H1 (cell line): ENCODE data around the gene DOCK1. TPM values are rescaled to one million over a fixed set of nuclear protein-coding genes. Genes with fewer than 3 reads are reported as not detected.

Experiments
- CTCF ChIA-PET: fragments of 300-600 bp; sonication (Branson Sonifier 250); formaldehyde crosslinking; loops from one replicate; lab custom pipeline; 2021; ENCODE audit not compliant: partially characterized antibody; lab: Charles Lee
- POLR2A ChIA-PET: fragments of 300-600 bp; sonication (Branson Sonifier 250); formaldehyde crosslinking; loops from one replicate; lab custom pipeline; 2021; ENCODE audit warnings: inconsistent platforms; ENCODE audit not compliant: partially characterized antibody; lab: Charles Lee
- DNase-seq, 2 experiments: peaks; one replicate each; pipeline versions ENCODE4 v3.0.0 to v3.0.0-alpha.2; 2010 to 2022; ENCODE audit warnings: low spot score in 2 of 2, low read depth in 1 of 2, mixed read lengths in 1 of 2
- FAIRE-seq: peaks from 2 replicates; lab custom pipeline; 2011; peaks lifted over from hg19 to GRCh38; lab: Jason Lieb, UNC
- H2AFZ ChIP-seq: 2 replicates; pipeline ENCODE4 v1.8.1; 2012; ENCODE audit warnings: low read length, inconsistent platforms
- H2AK5ac ChIP-seq: 2 replicates; pipeline ENCODE4 v1.6.1; 2013; ENCODE audit warnings: low read depth, low read length
- H2BK120ac ChIP-seq: replicated peaks from 2 replicates; pipeline ENCODE3; 2013; ENCODE audit warnings: low read depth, low read length, inconsistent platforms
- H2BK12ac ChIP-seq: 2 replicates; pipeline ENCODE4 v1.6.1; 2013; ENCODE audit warnings: low read depth, low read length
- H2BK15ac ChIP-seq: 2 replicates; pipeline ENCODE4 v1.6.1; 2013; ENCODE audit warnings: low read length
- H2BK20ac ChIP-seq: 2 replicates; pipeline ENCODE4 v1.6.1; 2013; ENCODE audit warnings: low read length
- H2BK5ac ChIP-seq: 2 replicates; pipeline ENCODE4 v1.6.1; 2013; ENCODE audit warnings: low read depth, low read length
- H3K14ac ChIP-seq: 2 replicates; pipeline ENCODE4 v1.6.1; 2013; ENCODE audit warnings: inconsistent platforms; ENCODE audit not compliant: insufficient read length
- H3K18ac ChIP-seq: 2 replicates; pipeline ENCODE4 v1.6.1; 2013; ENCODE audit warnings: low read length; ENCODE audit errors: extremely low read depth
- H3K23ac ChIP-seq: 2 replicates; pipeline ENCODE4 v1.6.1; 2013; ENCODE audit warnings: inconsistent platforms; ENCODE audit not compliant: insufficient read length
- H3K23me2 ChIP-seq: 2 replicates; pipeline ENCODE4 v1.6.1; 2013; ENCODE audit warnings: low read depth, low read length
- H3K27ac ChIP-seq: 2 replicates; pipeline ENCODE4 v1.6.1; 2011; ENCODE audit warnings: low read depth, low read length, inconsistent platforms
- H3K27me3 ChIP-seq, 4 experiments: replicated peaks in 1 of 4; 1 replicate in 1 of 4; 2 replicates in 3 of 4; pipeline versions ENCODE4 v1.6.1 to v1.8.1; 2011 to 2013; ENCODE audit warnings: low read length in 3 of 4, mild to moderate bottlenecking in 3 of 4, inconsistent platforms in 2 of 4, mixed read lengths in 2 of 4, moderate library complexity in 1 of 4; ENCODE audit not compliant: control insufficient read depth in 3 of 4, insufficient read depth in 3 of 4; ENCODE audit errors: extremely low read depth in 1 of 4
- H3K36me3 ChIP-seq, 4 experiments: 2 replicates each; pipeline versions ENCODE4 v1.6.1 to v1.8.1; 2011 to 2013; ENCODE audit warnings: mild to moderate bottlenecking in 4 of 4, low read length in 3 of 4, moderate library complexity in 2 of 4, control low read depth in 1 of 4, inconsistent platforms in 1 of 4; ENCODE audit not compliant: insufficient read depth in 4 of 4, control insufficient read depth in 2 of 4
- H3K4ac ChIP-seq: replicated peaks from 2 replicates; pipeline ENCODE3; 2013; ENCODE audit warnings: low read length, low read depth, mixed read lengths, inconsistent platforms; ENCODE audit not compliant: insufficient read length
- H3K4me1 ChIP-seq, 4 experiments: replicated peaks in 1 of 4; 1 replicate in 1 of 4; 2 replicates in 3 of 4; pipeline versions ENCODE4 v1.6.1 to v1.8.1; 2011 to 2013; ENCODE audit warnings: low read length in 3 of 4, inconsistent platforms in 2 of 4, mixed read lengths in 1 of 4; ENCODE audit not compliant: insufficient read depth in 4 of 4, control insufficient read depth in 3 of 4
- H3K4me2 ChIP-seq, 2 experiments: 2 replicates each; pipeline versions ENCODE4 v1.6.1 to v1.8.1; 2011 to 2013; ENCODE audit warnings: low read depth in 2 of 2, low read length in 2 of 2, control low read depth in 1 of 2, inconsistent platforms in 1 of 2, mild to moderate bottlenecking in 1 of 2; ENCODE audit not compliant: insufficient read depth in 1 of 2
- H3K4me3 ChIP-seq, 4 experiments: fragments of 200-600, 300-600 bp in 1 of 4; sonication (generic), shearing (Covaris generic), sonication (Bioruptor Twin) in 1 of 4; 2 replicates each; pipeline versions ENCODE4 v1.5.1 to v1.8.1; 2011 to 2016; ENCODE audit warnings: low read length in 4 of 4, low read depth in 3 of 4, control low read depth in 2 of 4, inconsistent platforms in 2 of 4, mild to moderate bottlenecking in 2 of 4, mixed read lengths in 1 of 4, moderate library complexity in 1 of 4; ENCODE audit not compliant: insufficient read depth in 2 of 4; ENCODE audit errors: extremely low read depth in 1 of 4
- H3K56ac ChIP-seq: replicated peaks from 2 replicates; pipeline ENCODE3; 2013; ENCODE audit warnings: low read depth, mild to moderate bottlenecking, mixed read lengths, low read length, inconsistent platforms; ENCODE audit not compliant: insufficient read length
- H3K79me1 ChIP-seq: 2 replicates; pipeline ENCODE4 v1.6.1; 2013; ENCODE audit warnings: low read depth, low read length, control low read depth
- H3K79me2 ChIP-seq, 2 experiments: 2 replicates each; pipeline versions ENCODE4 v1.6.1 to v1.8.1; 2012 to 2013; ENCODE audit warnings: low read length in 2 of 2, mild to moderate bottlenecking in 2 of 2, inconsistent platforms in 1 of 2; ENCODE audit not compliant: insufficient read depth in 2 of 2, control insufficient read depth in 1 of 2
- H3K9ac ChIP-seq, 4 experiments: replicated peaks in 1 of 4; 1 replicate in 1 of 4; 2 replicates in 3 of 4; pipeline versions ENCODE4 v1.6.1 to v1.8.1; 2011 to 2013; ENCODE audit warnings: low read depth in 3 of 4, low read length in 3 of 4, control low read depth in 2 of 4, mild to moderate bottlenecking in 2 of 4, moderate library complexity in 2 of 4, inconsistent platforms in 1 of 4; ENCODE audit errors: extremely low read depth in 1 of 4
- H3K9me3 ChIP-seq, 2 experiments: 2 replicates each; pipeline versions ENCODE4 v1.6.1 to v1.8.1; 2012 to 2013; ENCODE audit warnings: mild to moderate bottlenecking in 2 of 2, moderate library complexity in 2 of 2, control low read depth in 1 of 2, inconsistent platforms in 1 of 2, low read depth in 1 of 2, low read length in 1 of 2, mixed read lengths in 1 of 2; ENCODE audit not compliant: insufficient read depth in 2 of 2
- H4K20me1 ChIP-seq, 2 experiments: replicated peaks in 1 of 2; 2 replicates each; pipeline versions ENCODE3 to v1.8.1; 2011 to 2013; ENCODE audit warnings: inconsistent platforms in 2 of 2, low read length in 2 of 2, mild to moderate bottlenecking in 1 of 2; ENCODE audit not compliant: insufficient read depth in 2 of 2, control insufficient read depth in 1 of 2
- H4K5ac ChIP-seq: 2 replicates; pipeline ENCODE4 v1.6.1; 2013; ENCODE audit warnings: low read length, low read depth, mixed read lengths, inconsistent platforms; ENCODE audit not compliant: insufficient read length
- H4K8ac ChIP-seq: 2 replicates; pipeline ENCODE4 v1.8.0; 2013; ENCODE audit warnings: mild to moderate bottlenecking, moderate library complexity, low read length, inconsistent platforms; ENCODE audit not compliant: insufficient read depth; ENCODE audit errors: extremely low read depth
- H4K91ac ChIP-seq: replicated peaks from 2 replicates; pipeline ENCODE3; 2013; ENCODE audit warnings: low read length, mixed read lengths, inconsistent platforms; ENCODE audit not compliant: insufficient read length
- GTF2F1 ChIP-seq: IDR thresholded peaks from 2 replicates; pipeline ENCODE4 v1.6.1; 2012; ENCODE audit warnings: low read depth, low read length, improper control_type of control experiment, borderline replicate concordance
- KDM4A ChIP-seq: IDR thresholded peaks from one replicate; pipeline ENCODE4 v1.7.1; 2012; ENCODE audit warnings: low read depth, mild to moderate bottlenecking, moderate library complexity, low read length, inconsistent platforms; ENCODE audit not compliant: severe bottlenecking
- MAFK ChIP-seq: IDR thresholded peaks from 2 replicates; pipeline ENCODE4 v1.6.1; 2012; ENCODE audit warnings: low read depth, mild to moderate bottlenecking, improper control_type of control experiment, low read length
- NANOG ChIP-seq: IDR thresholded peaks from 2 replicates; pipeline ENCODE4 v1.6.1; 2011; ENCODE audit warnings: low read length, low read depth, mild to moderate bottlenecking, inconsistent platforms; ENCODE audit not compliant: insufficient read depth, poor library complexity, severe bottlenecking
- NRF1 ChIP-seq: IDR thresholded peaks from 2 replicates; pipeline ENCODE4 v1.6.1; 2011; ENCODE audit warnings: mild to moderate bottlenecking, low read depth, low read length, improper control_type of control experiment
- TCF12 ChIP-seq: IDR thresholded peaks from 2 replicates; pipeline ENCODE4 v1.6.1; 2011; ENCODE audit warnings: low read depth, mild to moderate bottlenecking, low read length
- WGBS, 2 experiments: shearing (Covaris generic) in 1 of 2; methylation state at CpG; one replicate each; pipeline versions ENCODE4 v1.1.6 to v1.1.7; 2013 to 2015; ENCODE audit warnings: low lambda C conversion rate in 2 of 2, mixed read lengths in 2 of 2, inconsistent platforms in 1 of 2, low coverage in 1 of 2, missing lambda C conversion rate in 1 of 2; ENCODE audit not compliant: insufficient replicate concordance in 2 of 2, insufficient coverage in 1 of 2, insufficient read length in 1 of 2; ENCODE audit errors: extremely low coverage in 1 of 2, missing lambda C conversion rate in 1 of 2; 5-methylcytosine and 5-hydroxymethylcytosine counted together
- polyA plus RNA-seq, 7 experiments: library from polyadenylated mRNA; depleted of rRNA in 3 of 7; stranded (reverse) in 5 of 7; unstranded in 2 of 7; fragments of >200 nt in 5 of 7; fragments of 200-250 nt in 2 of 7; gene quantifications; 1 replicate in 5 of 7; 2 replicates in 1 of 7; 4 replicates in 1 of 7; pipeline versions ENCODE4 v1.2.1 to v1.2.3, GENCODE V29; 2011 to 2013; ENCODE audit warnings: missing spikeins in 2 of 7, mixed read lengths in 2 of 7
- total RNA-seq: library from RNA; stranded (reverse); fragmentation: NEBNext Ultra II Directional; extraction: Animal tissue kit (Norgen Biotek cat#: 25700); gene quantifications from 2 replicates; pipeline ENCODE4 v1.2.1, GENCODE V29; 2021

DOCK1 gene
- total and polyA plus RNA-seq, 2 of the 8 experiments (the other 6 are each of a cell fraction or from before 2014, with no cell fraction given) = 11.6 to 53.0 TPM

DNA sequence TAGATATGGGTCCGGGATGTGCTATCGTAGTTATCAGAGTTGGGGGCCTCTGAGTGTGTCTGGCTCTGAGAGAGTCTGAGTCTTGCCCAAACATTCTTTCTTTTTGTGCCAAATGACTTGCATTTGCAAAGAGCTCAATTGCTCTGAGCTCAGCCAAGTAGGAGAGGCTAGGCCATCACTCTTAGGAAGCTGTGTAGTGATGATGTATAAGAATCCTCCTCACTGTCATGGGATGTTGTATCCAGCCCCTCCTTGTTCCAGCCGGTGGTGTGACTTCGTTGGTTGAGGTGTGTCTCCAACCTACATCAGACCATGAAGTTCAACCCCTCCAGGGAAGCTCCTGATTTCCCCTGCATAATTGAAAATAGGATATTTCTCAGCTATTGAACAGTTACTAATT, 546.4 kb downstream of the DOCK1 start:
- no peak overlapping the region for H4K5ac ChIP-seq
- H3K79me1 ChIP-seq = no peaks in the 10 kb centered on the region
- no peaks in the 10 kb centered on the region; a peak in 1 of 8 replicates for H3K36me3 ChIP-seq
- no peak overlapping the region for H3K23ac ChIP-seq
- no peak overlapping the region for H3K56ac ChIP-seq
- H3K4ac ChIP-seq = no peak overlapping the region
- no peak overlapping the region for H2BK120ac ChIP-seq
- H3K4me1 ChIP-seq = peaks cover 0 to 6% (median 0%) of the 10 kb centered on the region in 4 experiments; a peak in 1 of 7 replicates
- no peak overlapping the region for H3K4me2 ChIP-seq
- ChIA-PET POLR2A (no interaction called here), CTCF (interaction anchor here (0.6 to 0.9 kb wide), 2 partner anchors 205 to 1898 kb away, joined by 3 to 4 read pairs; no protein-coding TSS in a partner anchor)
- H3K27ac ChIP-seq = no peak overlapping the region
- H3K14ac ChIP-seq = no peak overlapping the region
- no peak for FAIRE-seq
- H2BK15ac ChIP-seq = no peak overlapping the region
- no peak overlapping the region for H4K91ac ChIP-seq
- no peaks in the 10 kb centered on the region for H4K20me1 ChIP-seq
- DNase-seq = no peak
- no peaks in the 10 kb centered on the region for H3K79me2 ChIP-seq
- H2AFZ ChIP-seq = no peak overlapping the region
- H2BK5ac ChIP-seq = no peak overlapping the region
- no peak overlapping the region for H3K18ac ChIP-seq
- no peak overlapping the region for H3K9ac ChIP-seq
- TF ChIP-seq MAFK (no peak), NRF1 (no peak), NANOG (no peak), TCF12 (no peak), GTF2F1 (no peak), KDM4A (no peak)
- no peak overlapping the region for H3K4me3 ChIP-seq
- H2AK5ac ChIP-seq = no peak overlapping the region
- 96% methylated on average over 4 of the region's 4 CpGs; no CpG with 5 or more reads in 1 of the 2 experiments for WGBS, 2 experiments
- H3K23me2 ChIP-seq = no peaks in the 10 kb centered on the region
- no peak overlapping the region for H2BK20ac ChIP-seq
- H2BK12ac ChIP-seq = no peak overlapping the region
- no peak overlapping the region for H4K8ac ChIP-seq
- H3K27me3 ChIP-seq = no peaks in the 10 kb centered on the region
- H3K9me3 ChIP-seq = no peaks in the 10 kb centered on the region; a peak in 1 of 4 replicates
